GM03348 (cell line): Measurements from ENCODE around the gene HAUS3.
"Not testable (repeated sequence)": the region's sequence is repeated elsewhere in the genome, so short reads cannot be mapped to it uniquely, and the experiment has no call there.

ENCODE experiments used
- DNase-seq: peaks from one replicate; pipeline ENCODE4 v3.0.0; 2012; ENCODE audit warnings: low spot score

The HAUS3 gene

DNA sequence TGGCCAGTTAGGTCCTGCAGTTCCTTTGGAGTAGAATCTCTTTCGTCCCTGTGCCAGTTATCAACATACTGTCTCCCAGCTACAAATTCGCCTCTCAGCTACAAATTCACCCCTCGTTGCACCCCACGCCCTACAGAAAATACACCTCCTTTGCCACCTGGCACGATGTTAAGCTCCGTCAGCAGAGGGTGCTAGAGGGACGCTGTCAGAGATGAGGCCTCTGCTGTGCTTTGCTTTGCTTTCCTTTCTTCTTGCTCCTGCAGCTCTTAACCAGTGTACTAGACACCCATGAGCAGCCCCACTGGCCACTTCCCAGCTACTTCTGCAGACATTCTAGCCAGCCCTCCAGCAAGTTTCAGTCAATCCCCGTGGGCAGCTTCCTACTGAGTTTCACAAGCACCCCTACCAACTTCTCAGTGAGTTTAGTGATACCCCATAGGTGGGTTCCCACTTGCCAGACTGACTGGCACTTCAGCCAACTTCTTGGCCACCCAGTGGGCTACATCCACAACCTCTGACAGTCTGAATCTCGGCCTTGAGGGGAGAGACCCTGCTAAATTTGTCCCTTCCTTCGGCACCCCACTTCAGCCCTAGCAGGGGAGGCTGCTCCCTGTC lies 21.8 kb downstream of the HAUS3 start:
- DNase-seq = peak; percentile 84

DNA sequence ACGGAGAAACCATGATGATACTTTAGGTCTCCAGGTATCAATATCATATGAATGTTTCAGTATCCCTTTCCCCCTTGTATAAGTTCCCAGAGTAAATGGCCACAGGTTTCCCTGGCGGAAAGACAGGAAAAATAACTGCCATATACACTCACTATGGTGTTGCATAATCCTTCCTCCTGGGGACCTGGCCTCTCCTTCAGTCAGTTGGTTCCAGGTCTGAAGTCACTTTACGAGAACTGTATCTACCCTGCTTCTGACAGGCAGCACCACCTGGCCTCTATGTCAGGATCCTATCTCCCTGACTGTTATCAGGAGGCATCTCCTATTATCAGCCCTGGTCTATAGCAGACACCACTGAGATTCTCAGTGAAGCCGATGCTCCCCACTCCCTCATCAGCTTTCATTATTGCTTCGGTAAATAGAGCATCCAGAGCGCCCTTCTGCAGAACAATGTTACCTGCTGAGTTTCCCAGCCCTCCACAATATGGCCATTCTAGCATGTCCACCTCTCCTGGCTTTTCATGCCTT lies 22.6 kb downstream of the HAUS3 start:
- no peak for DNase-seq

DNA sequence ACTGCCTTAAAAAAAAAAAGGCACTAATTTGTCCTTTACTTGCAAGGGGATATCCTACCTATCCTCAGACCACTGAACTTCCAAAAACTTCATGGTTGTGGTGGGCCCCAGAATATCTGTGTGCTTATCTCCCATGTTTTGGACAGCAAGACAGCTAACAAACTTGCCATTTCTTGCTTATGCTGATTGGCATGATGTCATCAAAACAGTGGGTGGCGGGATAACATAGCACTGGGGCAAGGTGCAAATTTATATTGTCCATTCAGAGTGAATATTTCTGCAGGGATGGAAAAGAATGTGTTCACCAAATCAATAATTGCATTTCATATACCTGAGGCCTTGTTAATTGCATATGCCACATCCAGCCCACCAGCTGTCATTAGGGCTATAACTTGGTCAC lies 23.5 kb downstream of the HAUS3 start:
- DNase-seq = no peak

DNA sequence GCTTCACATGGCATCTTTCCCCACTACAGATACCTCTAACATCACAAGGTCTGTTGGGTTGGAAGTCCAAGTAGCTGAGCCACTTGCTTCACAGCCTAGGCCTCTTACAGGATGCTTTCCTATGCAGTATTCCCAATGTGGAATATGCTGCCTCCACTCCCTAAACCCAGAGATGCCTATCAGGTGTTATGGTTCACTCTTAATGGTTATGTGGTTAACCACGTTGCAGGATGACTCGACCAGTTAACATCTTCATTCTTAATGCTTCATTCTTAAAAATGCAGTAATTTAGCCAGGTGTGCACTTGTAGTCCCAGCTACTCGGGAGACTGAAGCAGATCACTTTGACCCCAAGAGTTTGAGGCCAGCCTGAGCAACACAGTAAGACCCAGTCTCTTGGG lies 24.2 kb downstream of the HAUS3 start:
- DNase-seq = peak; percentile 18

DNA sequence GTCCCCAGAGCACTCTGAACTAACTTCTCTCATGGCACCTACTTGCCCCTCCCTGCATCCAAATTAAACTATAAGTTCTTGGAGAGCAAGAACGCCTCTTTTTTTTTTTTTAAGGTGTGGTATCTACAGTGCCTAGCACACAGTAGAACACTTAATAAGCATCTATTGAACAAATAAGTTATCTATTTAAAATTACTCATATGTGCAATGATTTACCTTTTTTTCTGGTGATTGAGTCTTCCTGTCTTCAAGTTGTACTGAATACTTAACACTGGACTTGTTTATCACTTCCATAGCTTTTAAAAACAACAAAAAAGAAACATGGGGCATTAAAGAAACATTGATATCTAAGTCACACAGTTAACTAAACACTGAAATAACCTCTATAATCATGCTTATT lies 29.1 kb downstream of the HAUS3 start:
- no peak for DNase-seq

DNA sequence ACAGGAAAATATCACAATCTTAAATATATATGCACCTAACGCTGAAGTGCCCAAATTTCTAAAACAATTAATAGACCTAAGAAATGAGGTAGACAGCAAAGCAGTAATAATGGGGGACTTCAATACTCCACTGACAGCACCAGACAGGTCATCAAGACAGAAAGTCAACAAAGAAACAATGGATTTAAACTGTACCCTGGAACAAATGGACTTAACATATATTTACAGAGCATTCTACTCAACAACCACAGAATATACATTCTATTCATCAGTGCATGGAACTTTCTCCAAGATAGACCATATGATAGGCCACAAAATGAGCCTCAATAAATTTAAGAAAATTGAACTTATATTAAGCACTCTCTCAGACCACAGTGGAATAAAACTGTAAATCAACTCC lies 39.1 kb downstream of the HAUS3 start:
- not testable (repeated sequence) for DNase-seq

DNA sequence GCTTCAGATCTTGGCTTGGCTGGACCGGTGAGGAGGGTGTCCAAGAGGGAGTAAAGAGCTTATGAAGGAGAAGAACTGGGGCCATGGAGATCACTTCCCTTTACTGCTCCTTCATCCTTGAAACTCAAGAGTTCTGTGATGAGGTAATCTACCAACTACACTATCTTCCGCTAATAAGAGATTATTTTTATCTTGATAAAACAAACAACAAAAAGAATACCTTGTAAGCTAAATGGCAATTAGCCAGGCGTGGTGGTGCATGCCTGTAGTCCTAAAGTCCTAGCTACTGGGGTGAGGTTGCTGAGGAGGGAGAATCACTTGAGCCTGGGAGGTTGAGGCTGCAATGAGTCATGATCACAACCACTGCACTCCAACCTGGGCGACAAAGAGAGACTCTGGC lies 47.4 kb downstream of the HAUS3 start:
- DNase-seq = no peak

DNA sequence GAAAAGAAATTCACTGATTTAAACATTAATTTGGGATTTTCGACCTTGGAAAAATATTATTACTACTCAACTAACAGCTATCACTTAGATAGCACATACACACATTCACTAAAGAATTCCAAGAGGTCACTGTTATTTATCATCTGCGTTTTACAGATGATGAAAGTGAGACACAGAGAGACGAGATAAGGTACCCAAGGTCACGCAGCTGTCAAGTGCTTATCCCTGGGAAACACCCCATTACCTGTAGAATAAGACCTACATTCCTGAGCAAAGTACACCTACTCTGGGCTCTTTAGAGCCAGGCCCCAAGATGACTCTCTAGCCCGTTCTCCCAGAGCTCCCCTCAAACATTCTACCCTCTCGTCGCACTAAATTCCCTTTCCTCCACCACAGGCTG lies 48.6 kb downstream of the HAUS3 start:
- no peak for DNase-seq

DNA sequence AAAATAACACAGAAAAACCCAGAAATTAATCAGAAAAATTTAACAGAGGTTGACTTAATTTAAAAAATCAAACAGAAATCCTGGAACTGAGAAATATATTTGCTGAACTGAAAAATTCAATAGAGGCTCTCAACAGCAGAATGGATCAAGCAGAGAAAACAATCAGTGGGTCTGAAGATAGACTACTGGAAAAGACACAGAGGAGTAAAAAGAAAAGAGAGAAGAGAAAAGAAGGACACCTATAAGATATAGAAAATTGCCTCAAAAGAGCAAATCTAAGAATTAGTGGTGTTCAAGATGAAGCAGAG lies 55.1 kb downstream of the HAUS3 start:
- no peak for DNase-seq

DNA sequence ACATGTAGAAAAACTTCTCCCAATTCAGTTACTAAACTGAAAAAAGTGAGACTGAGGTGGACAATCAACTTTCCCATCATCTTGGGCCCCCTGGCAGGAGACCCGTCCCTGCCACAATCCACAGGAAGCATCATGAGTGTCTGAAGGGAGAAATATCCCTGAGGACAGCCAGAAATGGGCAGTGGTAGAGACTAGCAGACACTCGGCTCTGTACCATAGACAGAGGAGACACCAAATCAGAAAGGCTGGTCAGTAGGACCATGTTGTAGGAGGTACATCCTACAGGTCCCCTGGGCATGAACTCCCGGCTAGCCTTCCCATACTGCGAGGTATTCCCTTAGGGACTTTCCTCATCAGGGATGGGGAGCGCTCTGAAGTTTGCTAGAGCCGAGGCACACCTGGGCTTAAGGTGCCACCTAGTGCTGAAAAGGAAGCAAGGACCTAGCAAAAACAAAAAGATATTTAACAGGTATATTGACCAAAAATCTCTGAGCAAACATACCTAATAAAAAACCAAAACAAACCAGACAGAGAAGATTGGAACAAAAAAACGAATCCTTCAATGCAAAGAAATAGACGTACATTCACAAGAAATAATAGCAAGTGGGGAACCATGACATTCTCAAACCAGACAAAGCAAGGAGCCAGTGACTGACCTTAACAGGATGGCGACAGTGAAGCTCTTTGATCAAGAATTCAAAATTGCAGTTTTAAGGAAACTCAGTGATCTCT lies 55.6 kb downstream of the HAUS3 start:
- no peak for DNase-seq

DNA sequence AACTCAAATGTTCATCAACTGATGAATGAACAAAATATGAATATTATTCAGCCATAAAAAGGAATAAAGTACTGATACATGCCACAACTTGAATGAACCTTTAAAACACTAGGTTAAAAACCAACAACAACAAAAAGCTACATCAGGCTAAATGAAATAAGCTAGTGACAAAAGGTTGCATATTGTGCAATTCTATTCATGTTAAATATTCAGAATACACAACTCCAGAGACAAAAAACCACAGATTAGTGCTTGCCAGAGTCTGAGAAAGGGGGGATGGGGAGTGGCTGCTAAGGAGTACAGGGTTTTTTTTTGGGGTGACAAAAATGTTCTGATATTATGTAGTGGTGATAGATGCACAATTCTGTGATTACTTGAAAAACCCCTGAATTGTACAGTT lies 58.5 kb downstream of the HAUS3 start:
- no peak for DNase-seq

DNA sequence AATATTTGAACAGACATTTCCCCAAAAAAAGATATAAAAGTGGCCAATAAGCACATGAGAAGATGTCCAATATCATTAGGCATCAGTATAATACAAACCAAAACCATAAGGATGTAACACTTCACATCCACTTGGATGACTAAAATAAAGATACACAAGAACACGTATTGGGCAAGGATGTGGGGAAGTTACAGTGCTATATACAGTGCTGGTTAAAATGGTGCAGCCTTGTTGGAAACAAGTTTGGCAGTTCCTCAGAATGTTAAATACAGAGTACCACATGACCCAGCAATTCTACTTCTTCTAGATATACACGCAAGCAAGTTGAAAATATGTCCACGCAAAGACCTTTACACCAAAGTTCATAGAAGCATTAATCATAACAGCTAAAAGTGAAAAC lies 58.9 kb downstream of the HAUS3 start:
- no peak for DNase-seq

DNA sequence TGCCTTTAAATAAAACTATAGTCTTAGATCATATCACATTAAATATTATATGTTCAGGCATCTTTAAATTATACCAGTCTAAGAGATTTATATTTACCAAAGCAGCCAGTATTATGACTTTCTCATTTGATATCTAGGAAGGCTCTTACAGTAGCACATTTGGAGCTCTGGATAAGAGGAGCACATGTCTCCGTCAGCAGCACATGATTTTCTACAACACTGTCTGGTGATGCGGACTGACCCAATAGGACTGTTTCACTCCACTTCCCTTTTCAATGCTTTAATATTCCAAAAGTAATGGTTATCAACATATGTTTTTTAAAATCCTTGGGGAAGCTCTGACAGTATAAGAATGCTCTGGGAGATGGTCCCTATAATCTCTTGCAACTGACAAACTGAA lies 61.5 kb downstream of the HAUS3 start:
- no peak for DNase-seq

DNA sequence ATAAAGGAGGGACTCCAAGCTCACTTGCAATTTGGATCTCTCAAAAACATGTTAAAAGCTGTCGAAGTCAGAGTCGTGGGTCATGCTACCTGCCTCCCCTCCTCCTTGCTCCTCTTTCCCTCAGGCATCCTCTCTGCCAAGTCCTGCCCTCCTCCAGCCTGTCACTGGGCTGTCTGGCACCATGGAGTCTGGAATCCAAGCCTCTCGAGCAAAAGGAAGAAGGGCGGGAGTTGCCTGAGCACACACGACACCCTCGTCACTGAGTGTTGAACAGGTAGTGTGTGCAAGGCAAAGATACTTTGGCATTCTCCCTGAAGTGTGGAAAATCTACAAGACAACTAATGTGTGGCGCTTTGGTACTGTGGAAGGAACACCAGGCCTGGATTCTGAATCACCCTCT lies 62.2 kb downstream of the HAUS3 start:
- DNase-seq = no peak

DNA sequence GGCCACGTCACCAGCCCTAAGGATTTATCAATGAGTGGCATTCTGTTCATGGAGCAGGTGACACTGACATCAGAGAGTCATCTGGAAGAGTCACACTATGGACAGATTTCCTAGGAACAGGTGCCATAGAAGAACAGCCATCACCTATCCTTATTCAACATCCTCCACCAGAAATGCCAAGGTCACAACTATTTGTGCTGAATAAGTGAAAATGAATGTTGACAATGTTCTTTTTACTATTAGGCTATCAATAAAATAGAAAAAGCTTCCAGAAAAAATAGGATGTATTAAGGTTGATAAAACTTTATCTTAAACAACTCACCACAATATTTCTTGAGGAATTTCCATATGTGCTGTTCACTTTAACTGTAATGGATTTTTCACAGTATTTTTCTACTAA lies 62.9 kb downstream of the HAUS3 start:
- DNase-seq = no peak
